NCI-H128 (cell line): ENCODE results near the gene MSL1.

ENCODE experiments used
- DNase-seq: peaks from one replicate; lab custom pipeline; 2025; ENCODE audit not compliant: unreplicated experiment; lab: John Stamatoyannopoulos, UW

Gene MSL1, protein sequence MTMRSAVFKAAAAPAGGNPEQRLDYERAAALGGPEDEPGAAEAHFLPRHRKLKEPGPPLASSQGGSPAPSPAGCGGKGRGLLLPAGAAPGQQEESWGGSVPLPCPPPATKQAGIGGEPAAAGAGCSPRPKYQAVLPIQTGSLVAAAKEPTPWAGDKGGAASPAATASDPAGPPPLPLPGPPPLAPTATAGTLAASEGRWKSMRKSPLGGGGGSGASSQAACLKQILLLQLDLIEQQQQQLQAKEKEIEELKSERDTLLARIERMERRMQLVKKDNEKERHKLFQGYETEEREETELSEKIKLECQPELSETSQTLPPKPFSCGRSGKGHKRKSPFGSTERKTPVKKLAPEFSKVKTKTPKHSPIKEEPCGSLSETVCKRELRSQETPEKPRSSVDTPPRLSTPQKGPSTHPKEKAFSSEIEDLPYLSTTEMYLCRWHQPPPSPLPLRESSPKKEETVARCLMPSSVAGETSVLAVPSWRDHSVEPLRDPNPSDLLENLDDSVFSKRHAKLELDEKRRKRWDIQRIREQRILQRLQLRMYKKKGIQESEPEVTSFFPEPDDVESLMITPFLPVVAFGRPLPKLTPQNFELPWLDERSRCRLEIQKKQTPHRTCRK

GRCh38 chr17:40121181-40122135 lies at the start of gene MSL1:
TSS of gene MSL1 (plus strand) at chr17:40121971. CDS start at chr17:40122613, 642 bp downstream.
- peak; percentile 41 for DNase-seq

DNA sequence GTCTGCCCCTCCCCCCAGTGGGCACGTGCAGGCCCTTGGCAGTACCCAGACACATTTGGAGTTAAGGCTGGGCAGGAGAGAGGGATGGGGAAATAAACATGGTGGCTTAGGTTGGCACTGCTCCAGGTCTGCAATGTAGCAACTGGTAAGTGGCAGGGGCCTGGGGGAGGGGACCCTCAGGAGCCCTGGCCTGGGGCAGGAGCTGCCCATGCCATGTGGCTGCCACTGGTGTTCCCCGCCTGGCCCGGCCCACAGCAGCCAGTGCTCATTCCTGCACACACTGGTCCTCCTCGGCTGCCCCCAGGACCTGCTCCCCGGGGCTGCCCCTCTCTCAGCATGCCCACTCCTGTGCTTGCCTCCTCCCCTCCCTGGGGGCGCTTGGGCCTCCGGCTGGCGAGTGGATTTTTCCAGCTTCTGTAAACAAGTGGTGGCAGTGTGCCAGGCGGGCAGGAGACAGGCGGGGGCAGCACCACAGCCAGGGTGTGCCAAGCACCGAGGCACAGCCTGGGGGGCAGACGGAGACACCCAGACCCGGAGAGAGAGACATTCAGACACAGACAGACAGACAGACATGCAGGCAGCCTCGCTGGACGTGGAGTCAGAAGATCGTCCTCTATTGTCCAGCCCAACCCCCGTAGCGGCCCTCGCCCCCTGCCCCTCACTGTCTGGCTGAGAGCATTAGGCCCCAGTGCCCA lies 49.6 kb upstream of the MSL1 start:
- peak; percentile 67 for DNase-seq

DNA sequence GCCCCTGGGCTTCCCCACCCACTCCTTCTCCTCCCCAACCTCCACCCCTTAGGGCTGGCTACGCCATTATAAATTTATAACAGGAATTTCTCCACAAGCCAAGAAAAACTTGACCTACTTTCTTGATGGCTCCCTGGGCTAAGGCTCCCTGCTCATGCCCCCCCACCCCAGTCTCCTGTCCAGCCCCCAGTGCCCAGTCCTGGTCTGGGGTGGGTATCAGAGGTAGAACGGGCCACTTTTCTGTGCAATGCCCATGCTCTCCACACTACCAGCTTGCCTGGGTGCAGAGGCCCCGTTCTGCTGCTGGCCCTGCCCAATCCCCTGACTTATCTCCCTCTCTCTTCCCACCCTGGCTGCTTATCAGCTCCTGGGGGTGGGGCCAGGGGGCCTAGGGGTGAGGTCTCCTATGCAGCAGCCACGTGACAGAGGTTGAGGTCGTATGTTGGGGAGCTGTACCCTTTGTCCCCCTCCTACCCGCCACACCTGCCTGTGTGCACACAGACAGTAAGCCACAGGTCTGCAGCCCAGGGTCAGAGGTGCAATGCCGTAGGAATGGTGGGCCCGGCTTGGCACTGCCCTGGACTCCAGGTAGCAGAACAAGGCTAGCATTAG lies 48.9 kb upstream of the MSL1 start:
- DNase-seq, result no peak

DNA sequence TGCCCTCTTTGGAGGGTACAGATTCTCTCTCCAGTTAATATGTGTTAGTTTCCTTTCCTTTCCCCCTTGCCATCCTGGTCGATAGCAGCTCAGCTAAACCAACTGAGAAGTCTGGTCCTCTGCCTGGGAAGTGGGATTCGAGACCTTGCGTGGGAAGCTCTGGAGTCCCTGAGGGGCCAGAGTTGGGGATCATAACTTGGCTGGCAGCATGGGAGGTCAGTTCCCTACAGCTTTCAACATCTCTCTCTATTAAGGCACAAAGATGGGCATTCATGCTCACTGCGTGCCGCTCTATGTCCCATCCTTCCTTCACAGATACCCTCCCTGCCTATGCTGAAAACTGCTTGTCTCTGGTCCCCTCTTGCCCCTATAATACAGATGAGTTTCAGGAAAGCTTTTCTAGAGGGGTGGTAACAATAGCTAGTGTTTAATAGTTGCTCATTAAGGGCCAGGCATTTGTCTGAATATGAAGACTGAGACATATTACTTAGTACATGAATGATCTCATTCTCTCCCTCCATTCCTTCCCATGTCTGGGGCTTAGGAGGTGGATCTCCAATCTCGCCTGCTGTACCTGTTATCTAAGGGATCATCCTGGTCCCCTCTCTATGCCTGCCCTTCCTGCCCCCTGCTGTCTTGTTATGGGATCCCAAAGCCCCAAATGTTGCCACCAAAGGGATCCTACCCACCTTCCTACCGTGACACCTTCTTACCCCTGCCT lies 48.2 kb upstream of the MSL1 start:
- no peak for DNase-seq

- no peak for DNase-seq
Measured at GRCh38 chr17:40074175-40074512, 47.6 kb upstream of the MSL1 start.

DNA sequence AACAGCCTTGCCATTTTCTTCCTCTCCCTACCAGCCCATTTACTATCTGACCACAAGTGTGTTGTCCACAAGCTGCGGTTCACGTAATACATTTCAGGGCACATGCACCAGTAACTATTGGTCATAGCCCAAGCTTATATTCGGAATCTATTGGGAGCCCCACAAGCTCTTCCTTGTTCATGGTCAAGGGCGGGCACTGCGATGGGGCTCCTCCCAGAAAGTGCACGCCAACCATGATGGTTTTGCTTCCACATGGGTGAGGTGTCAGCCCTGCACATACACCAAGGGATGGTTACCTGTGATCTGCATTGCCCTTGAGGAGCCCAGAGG lies 46.9 kb upstream of the MSL1 start:
- DNase-seq, result no peak

- no peak for DNase-seq
Measured at GRCh38 chr17:40075201-40075941, 46.4 kb upstream of the MSL1 start.

GRCh38 chr17:40075942-40076498 lies 45.8 kb upstream of the MSL1 start:
- DNase-seq, result no peak

DNA sequence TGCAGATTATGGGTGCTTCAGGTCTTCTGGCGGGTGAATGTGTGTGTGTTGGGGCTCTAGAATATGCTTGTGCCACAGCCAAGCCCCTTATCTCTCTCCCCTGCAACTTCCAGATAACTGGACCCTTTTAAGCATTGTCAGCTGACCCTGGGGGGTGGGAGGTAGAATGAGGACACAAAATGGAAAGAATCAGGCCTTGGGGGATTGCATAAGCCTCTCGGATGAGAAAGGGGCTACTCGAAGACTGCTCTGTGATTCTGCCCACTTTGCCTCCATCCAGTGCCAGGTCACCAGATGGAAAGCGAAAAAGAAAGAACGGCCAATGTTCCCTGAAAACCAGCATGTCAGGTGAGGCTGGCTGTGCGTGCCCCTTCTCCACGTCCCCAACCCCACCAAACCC lies 45.2 kb upstream of the MSL1 start:
- DNase-seq, result no peak

GRCh38 chr17:40079545-40079944 lies 42.2 kb upstream of the MSL1 start:
- no peak for DNase-seq

DNA sequence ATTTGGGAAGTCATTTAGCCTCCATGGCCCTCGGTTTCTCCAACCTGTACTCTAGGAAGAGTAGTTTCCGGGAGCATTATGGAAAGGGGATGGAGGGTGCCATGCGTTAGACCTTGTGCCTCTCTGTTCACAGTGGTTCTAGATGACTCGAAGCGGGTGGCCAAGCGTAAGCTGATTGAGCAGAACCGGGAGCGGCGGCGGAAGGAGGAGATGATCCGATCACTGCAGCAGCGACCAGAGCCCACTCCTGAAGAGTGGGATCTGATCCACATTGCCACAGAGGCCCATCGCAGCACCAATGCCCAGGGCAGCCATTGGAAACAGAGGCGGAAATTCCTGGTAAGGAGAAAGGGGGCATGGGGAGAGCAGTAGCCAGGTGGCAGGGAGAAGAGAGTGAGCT lies 37.3 kb upstream of the MSL1 start:
- DNase-seq, result no peak

- DNase-seq, result no peak
Measured at GRCh38 chr17:40086150-40087044, 35.4 kb upstream of the MSL1 start.

DNA sequence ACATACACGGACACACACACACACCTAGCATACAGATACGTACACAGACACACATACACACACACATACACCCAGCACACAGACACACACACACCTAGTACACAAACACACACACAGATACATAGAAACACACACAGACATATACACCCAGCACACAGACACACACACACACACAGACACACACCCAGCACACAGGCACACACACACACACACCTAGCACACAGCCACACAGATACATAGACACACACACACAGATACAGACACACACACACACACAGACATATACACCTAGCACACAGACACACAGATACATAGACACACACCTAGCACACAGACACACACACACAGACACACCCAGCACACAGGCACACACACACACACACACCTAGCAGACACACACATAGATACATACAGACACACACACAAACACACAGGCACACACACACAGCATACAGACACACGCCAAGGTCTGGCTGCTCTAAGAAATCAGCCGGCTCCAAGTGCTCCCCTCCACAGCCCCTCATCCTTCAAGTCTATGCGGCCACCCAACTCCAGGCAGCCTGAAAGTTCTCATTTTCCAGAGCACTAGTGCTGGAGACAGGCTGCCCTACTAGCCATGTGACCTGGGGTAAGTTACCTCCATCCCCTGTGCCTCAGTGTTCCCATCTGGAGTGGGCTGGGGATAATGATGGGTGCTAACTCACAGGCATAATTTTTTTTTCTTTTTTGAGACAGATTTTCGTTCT lies 34.5 kb upstream of the MSL1 start:
- DNase-seq, result no peak

DNA sequence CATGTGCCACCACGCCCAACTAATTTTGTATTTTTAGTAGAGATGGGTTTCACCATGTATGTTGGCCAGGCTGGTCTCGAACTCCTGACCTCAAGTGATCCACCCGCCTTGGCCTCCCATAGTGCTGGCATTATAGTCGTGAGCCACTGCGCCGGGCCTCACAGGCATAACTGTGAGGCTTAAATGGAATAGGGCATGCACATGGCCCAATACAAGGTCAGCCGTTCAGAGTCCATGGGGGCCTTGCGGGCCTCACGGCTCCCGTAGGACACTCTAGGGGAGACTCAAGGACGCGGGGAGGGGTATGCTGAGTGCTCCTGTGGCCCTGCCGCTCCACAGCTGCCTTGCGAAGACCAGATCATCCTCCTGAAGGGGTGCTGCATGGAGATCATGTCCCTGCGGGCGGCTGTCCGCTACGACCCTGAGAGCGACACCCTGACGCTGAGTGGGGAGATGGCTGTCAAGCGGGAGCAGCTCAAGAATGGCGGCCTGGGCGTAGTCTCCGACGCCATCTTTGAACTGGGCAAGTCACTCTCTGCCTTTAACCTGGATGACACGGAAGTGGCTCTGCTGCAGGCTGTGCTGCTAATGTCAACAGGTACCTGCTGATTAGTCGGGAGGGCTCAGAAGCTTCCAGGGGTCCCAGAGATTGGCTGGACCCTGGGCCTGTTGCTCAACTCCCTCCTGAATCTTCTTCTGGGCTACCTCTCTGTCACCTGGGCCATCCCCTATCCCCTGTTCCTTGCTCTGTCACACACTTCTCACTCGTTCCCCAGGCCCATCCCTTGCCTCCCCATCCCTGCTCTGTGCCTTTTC lies 33.7 kb upstream of the MSL1 start:
- no peak for DNase-seq

DNA sequence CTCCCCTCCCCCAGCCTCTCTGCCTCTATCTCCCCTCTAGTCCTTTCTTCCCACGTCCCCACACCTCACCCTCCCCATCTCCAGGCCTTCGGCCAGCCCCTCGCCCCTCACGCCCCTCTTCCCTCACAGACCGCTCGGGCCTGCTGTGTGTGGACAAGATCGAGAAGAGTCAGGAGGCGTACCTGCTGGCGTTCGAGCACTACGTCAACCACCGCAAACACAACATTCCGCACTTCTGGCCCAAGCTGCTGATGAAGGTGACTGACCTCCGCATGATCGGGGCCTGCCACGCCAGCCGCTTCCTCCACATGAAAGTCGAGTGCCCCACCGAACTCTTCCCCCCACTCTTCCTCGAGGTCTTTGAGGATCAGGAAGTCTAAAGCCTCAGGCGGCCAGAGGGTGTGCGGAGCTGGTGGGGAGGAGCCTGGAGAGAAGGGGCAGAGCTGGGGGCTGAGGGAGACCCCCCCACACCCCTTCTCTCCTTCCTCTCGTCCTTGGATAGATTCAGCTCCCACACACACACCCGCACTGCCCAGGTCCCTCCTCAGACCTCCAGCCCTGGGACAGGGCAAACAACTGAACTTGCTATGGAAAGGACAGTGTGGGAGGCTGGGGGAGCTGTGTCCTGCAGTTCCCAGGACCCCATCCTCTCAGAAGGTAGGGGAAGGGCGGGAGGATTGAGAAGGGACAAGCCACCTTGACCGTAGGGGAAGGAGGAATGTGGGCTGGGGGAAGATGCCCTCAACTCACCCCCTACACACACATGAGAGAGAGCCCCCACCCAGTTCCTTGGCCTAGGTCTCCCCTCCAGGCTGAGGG lies 32.5 kb upstream of the MSL1 start:
- no peak for DNase-seq
